Measurements from ENCODE around the gene ATXN7L1. TPM values are rescaled to one million over a fixed set of nuclear protein-coding genes. Genes with fewer than 3 reads are reported as not detected.

The ATXN7L1 gene
- total RNA-seq, 1 donor from 2014 or later: 16.2 TPM

GRCh38 chr7:105619590-105619989 lies 256.8 kb downstream of the ATXN7L1 start:
- no peak overlapping the region for H3K27ac ChIP-seq
- intact Hi-C loops (cut with DNase I): no loop called here
- DNase-seq (ENCODE audit: extremely low spot score in 2 of 2): no peak
- no peak for TF ChIP-seq CTCF (IDR thresholded peaks at IDR 0.05)
- no peak for TF ChIP-seq POLR2A (IDR thresholded peaks at IDR 0.05)
- TF ChIP-seq POLR2AphosphoS5 (IDR thresholded peaks at IDR 0.05; ENCODE audit: insufficient read depth in 1 of 2, low read depth in 1 of 2): no peak
- peaks cover 8% of the 10 kb centered on the region for H3K4me1 ChIP-seq
- H3K9me3 ChIP-seq: no peaks in the 10 kb centered on the region
- H3K36me3 ChIP-seq: peaks cover 0 to 30% of the 10 kb centered on the region in 2 donors
- H3K4me3 ChIP-seq: no peak overlapping the region
- no peaks in the 10 kb centered on the region for H3K27me3 ChIP-seq

- no peak overlapping the region for H3K27ac ChIP-seq
- H3K27me3 ChIP-seq: no peaks in the 10 kb centered on the region
- no peak for DNase-seq (ENCODE audit: extremely low spot score in 2 of 2)
- TF ChIP-seq CTCF (IDR thresholded peaks at IDR 0.05) (no peak), POLR2A (IDR thresholded peaks at IDR 0.05) (no peak), POLR2AphosphoS5 (IDR thresholded peaks at IDR 0.05; ENCODE audit: insufficient read depth in 1 of 2, low read depth in 1 of 2) (no peak)
- H3K4me1 ChIP-seq: peaks cover 8% of the 10 kb centered on the region
- intact Hi-C loops (cut with DNase I): no loop called here
- H3K36me3 ChIP-seq: peaks cover 0 to 24% of the 10 kb centered on the region in 2 donors
- H3K4me3 ChIP-seq: no peak overlapping the region
- H3K9me3 ChIP-seq: no peaks in the 10 kb centered on the region
These were observed 258.4 kb downstream of the ATXN7L1 start for GRCh38 chr7:105618016-105618296.

- no peak for DNase-seq (ENCODE audit: extremely low spot score in 2 of 2)
- intact Hi-C loops (cut with DNase I): no loop called here
- Histone ChIP-seq H3K9me3 (no peaks in the 10 kb centered on the region), H3K4me3 (no peak overlapping the region), H3K36me3 (peaks cover 0 to 21% of the 10 kb centered on the region in 2 donors), H3K4me1 (peaks cover 8% of the 10 kb centered on the region), H3K27ac (no peak overlapping the region), H3K27me3 (no peaks in the 10 kb centered on the region)
- no peak for TF ChIP-seq POLR2AphosphoS5 (IDR thresholded peaks at IDR 0.05; ENCODE audit: insufficient read depth in 1 of 2, low read depth in 1 of 2)
- no peak for TF ChIP-seq POLR2A (IDR thresholded peaks at IDR 0.05)
- no peak for TF ChIP-seq CTCF (IDR thresholded peaks at IDR 0.05)
These were observed 259.0 kb downstream of the ATXN7L1 start for GRCh38 chr7:105617280-105618015.

GRCh38 chr7:105614341-105614840 lies 262.0 kb downstream of the ATXN7L1 start:
- TF ChIP-seq CTCF (IDR thresholded peaks at IDR 0.05): no peak
- no peak for TF ChIP-seq POLR2AphosphoS5 (IDR thresholded peaks at IDR 0.05; ENCODE audit: insufficient read depth in 1 of 2, low read depth in 1 of 2)
- TF ChIP-seq POLR2A (IDR thresholded peaks at IDR 0.05): no peak
- Histone ChIP-seq H3K27me3 (no peaks in the 10 kb centered on the region), H3K9me3 (no peaks in the 10 kb centered on the region), H3K27ac (no peak overlapping the region), H3K4me1 (no peaks in the 10 kb centered on the region), H3K36me3 (peaks cover 0 to 21% of the 10 kb centered on the region in 2 donors), H3K4me3 (no peak overlapping the region)
- intact Hi-C loops (cut with DNase I): no loop called here
- no peak for DNase-seq (ENCODE audit: extremely low spot score in 2 of 2)

DNA sequence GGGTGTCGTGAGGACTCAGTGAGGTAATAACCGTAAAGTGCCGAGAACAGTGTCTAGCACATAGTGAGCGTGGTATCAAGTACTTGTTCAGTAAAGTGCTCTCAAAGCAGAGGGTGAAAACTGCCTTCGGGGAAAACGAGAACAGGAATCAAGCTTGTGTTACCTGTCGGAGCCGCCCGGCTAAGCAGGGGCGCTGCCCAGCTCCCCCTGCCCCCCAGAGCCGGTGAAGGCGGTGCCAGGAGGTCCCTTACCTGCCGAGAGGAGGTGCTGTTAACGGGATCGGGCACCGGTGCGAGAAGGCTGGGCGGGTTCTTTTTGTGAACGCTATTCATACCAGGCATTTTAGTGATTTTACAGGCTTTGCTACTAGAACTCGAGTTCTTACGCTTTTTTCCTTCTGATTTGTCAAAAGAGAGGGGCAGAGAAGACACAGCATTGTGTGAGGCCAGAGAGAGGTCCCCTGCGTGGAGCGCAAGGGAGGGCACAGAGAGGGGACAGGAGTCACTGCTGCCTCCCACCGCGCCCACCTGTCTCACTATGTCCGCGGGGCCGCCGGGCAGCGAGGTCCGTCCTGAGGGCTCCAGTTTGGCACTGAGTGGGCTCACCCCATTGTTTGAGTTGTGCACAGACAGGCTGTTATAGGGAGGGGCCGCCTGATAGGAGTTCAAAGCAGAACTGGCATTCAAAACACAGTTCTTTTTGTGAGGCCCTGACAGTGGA lies 262.6 kb downstream of the ATXN7L1 start:
- Histone ChIP-seq H3K36me3 (peaks cover 0 to 21% of the 10 kb centered on the region in 2 donors), H3K27me3 (no peaks in the 10 kb centered on the region), H3K4me1 (no peaks in the 10 kb centered on the region), H3K9me3 (no peaks in the 10 kb centered on the region), H3K4me3 (no peak overlapping the region), H3K27ac (no peak overlapping the region)
- no peak for TF ChIP-seq POLR2AphosphoS5 (IDR thresholded peaks at IDR 0.05; ENCODE audit: insufficient read depth in 1 of 2, low read depth in 1 of 2)
- no peak for TF ChIP-seq POLR2A (IDR thresholded peaks at IDR 0.05)
- no peak for TF ChIP-seq CTCF (IDR thresholded peaks at IDR 0.05)
- intact Hi-C loops (cut with DNase I): no loop called here
- DNase-seq (ENCODE audit: extremely low spot score in 2 of 2): no peak
